AG20443 (cell line): ENCODE data around the gene CALR3.

Experiments
- DNase-seq: peaks from one replicate; pipeline ENCODE4 v3.0.0; 2012; ENCODE audit warnings: low spot score, mixed read lengths

CALR3 gene

DNA sequence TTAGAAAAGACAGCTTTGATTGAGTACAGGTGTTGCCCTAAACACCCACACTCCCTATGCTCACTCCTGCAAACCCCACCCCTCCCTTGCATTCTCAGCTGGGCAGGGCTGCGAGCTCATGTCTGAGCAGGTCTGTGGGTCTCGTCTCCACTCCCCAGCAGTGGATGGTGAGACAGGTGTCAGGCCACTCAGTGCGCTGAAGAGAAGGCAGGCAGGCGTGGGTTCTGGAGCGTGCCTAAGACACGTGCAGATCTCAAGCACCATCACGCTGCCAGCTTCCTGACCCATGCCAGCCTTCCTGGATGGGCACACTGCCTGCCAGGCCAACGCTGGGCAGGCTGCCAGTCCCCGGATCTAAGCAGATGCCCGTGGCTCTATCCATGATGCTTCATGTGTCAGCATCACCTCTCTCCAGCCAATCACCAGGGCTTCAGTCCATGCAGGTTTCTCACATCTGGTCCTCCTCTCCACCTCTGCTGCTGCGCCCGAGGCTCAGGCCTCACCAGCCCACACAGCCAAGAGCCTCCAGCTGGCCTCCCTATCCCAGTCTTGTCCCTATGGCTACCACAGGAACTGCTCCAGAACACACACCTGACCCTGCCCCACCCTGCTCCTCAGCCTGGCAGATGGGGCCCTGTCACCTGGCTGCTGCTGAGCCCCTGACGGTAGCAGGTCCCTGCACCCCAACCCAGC lies 66.8 kb downstream of the CALR3 start:
- no peak for DNase-seq
